Glutamatergic neuron (in vitro differentiated cells): ENCODE measurements around the gene CLEC4M. TPM values are rescaled to one million over a fixed set of nuclear protein-coding genes. Genes with fewer than 3 reads are reported as not detected.

Experiments
- DNase-seq: peaks from one replicate; pipeline ENCODE4 v3.0.0; 2022
- H3K27ac Mint-ChIP-seq: one replicate; pipeline ENCODE4 v1.8.0; 2020; ENCODE audit warnings: mild to moderate bottlenecking, mixed read lengths, inconsistent platforms; ENCODE audit not compliant: unreplicated experiment
- H3K27me3 Mint-ChIP-seq: one replicate; pipeline ENCODE4 v1.8.0; 2020; ENCODE audit warnings: mild to moderate bottlenecking, moderate library complexity, mixed read lengths, inconsistent platforms; ENCODE audit not compliant: unreplicated experiment
- H3K36me3 Mint-ChIP-seq: one replicate; pipeline ENCODE4 v1.8.0; 2020; ENCODE audit warnings: mild to moderate bottlenecking, mixed read lengths, inconsistent platforms; ENCODE audit not compliant: unreplicated experiment
- H3K4me1 Mint-ChIP-seq: one replicate; pipeline ENCODE4 v1.8.0; 2020; ENCODE audit warnings: mild to moderate bottlenecking, low read depth, mixed read lengths, inconsistent platforms; ENCODE audit not compliant: unreplicated experiment
- H3K4me3 Mint-ChIP-seq: one replicate; pipeline ENCODE4 v1.8.0; 2020; ENCODE audit warnings: mild to moderate bottlenecking, mixed read lengths, inconsistent platforms; ENCODE audit not compliant: unreplicated experiment
- H3K9me3 Mint-ChIP-seq: one replicate; pipeline ENCODE4 v1.8.0; 2020; ENCODE audit warnings: mild to moderate bottlenecking, moderate library complexity, mixed read lengths, inconsistent platforms; ENCODE audit not compliant: unreplicated experiment
- CTCF ChIP-seq: fragments of 200-600 bp; sonication (generic); IDR thresholded peaks from one replicate; pipeline ENCODE4 v1.5.0; 2021; ENCODE audit not compliant: partially characterized antibody, unreplicated experiment
- total RNA-seq: library from RNA; stranded (reverse); fragmentation: NEBNext Ultra II Directional; extraction: Animal tissue kit (Norgen Biotek cat#: 25700); gene quantifications from one replicate; pipeline ENCODE4 v1.2.1, GENCODE V29; 2021; ENCODE audit not compliant: unreplicated experiment

CLEC4M gene
- total RNA-seq, 1 donor from 2014 or later = not detected

GRCh38 chr19:7736148-7736547 is 26.9 kb upstream of the CLEC4M start:
- TF ChIP-seq CTCF = no peak
- no peaks in the 10 kb centered on the region for H3K4me1 Mint-ChIP-seq
- H3K27ac Mint-ChIP-seq = no peak overlapping the region
- no peaks in the 10 kb centered on the region for H3K36me3 Mint-ChIP-seq
- peaks cover 5% of the 10 kb centered on the region for H3K9me3 Mint-ChIP-seq
- H3K27me3 Mint-ChIP-seq = peaks cover 5% of the 10 kb centered on the region
- no peak for DNase-seq
- no peak overlapping the region for H3K4me3 Mint-ChIP-seq

GRCh38 chr19:7737215-7737614 is 25.8 kb upstream of the CLEC4M start:
- H3K4me3 Mint-ChIP-seq = no peak overlapping the region
- peaks cover 5% of the 10 kb centered on the region for H3K9me3 Mint-ChIP-seq
- no peak for TF ChIP-seq CTCF
- peaks cover 5% of the 10 kb centered on the region for H3K4me1 Mint-ChIP-seq
- H3K27me3 Mint-ChIP-seq = peaks cover 2% of the 10 kb centered on the region
- no peak overlapping the region for H3K27ac Mint-ChIP-seq
- H3K36me3 Mint-ChIP-seq = peaks cover 5% of the 10 kb centered on the region
- no peak for DNase-seq

- no peak for TF ChIP-seq CTCF
- Mint-ChIP-seq H3K9me3 (peaks cover 8% of the 10 kb centered on the region), H3K27ac (no peak overlapping the region), H3K4me1 (peaks cover 12% of the 10 kb centered on the region), H3K36me3 (peaks cover 5% of the 10 kb centered on the region), H3K4me3 (no peak overlapping the region), H3K27me3 (peaks cover 2% of the 10 kb centered on the region)
- DNase-seq = no peak
Observed at GRCh38 chr19:7738023-7738422, 25.0 kb upstream of the CLEC4M start.

GRCh38 chr19:7739211-7739755 is 23.8 kb upstream of the CLEC4M start:
- DNase-seq = no peak
- Mint-ChIP-seq H3K4me3 (no peak overlapping the region), H3K36me3 (peaks cover 5% of the 10 kb centered on the region), H3K9me3 (peaks cover 11% of the 10 kb centered on the region), H3K27ac (no peak overlapping the region), H3K27me3 (peaks cover 6% of the 10 kb centered on the region), H3K4me1 (peaks cover 19% of the 10 kb centered on the region)
- no peak for TF ChIP-seq CTCF

GRCh38 chr19:7739801-7740681 is 23.0 kb upstream of the CLEC4M start:
- Mint-ChIP-seq H3K4me1 (peaks cover 25% of the 10 kb centered on the region), H3K36me3 (peaks cover 5% of the 10 kb centered on the region), H3K4me3 (no peak overlapping the region), H3K9me3 (peaks cover 11% of the 10 kb centered on the region), H3K27ac (no peak overlapping the region), H3K27me3 (peaks cover 6% of the 10 kb centered on the region)
- no peak for TF ChIP-seq CTCF
- DNase-seq = no peak
